Endothelial cell of umbilical vein (primary cell): ENCODE data around the gene SPAG16.

ENCODE experiments used
- EZH2 ChIP-seq: IDR thresholded peaks from 2 replicates; pipeline ENCODE4 v1.6.1; 2012; ENCODE audit warnings: borderline replicate concordance, low read depth, mild to moderate bottlenecking, moderate library complexity, low read length, inconsistent platforms; ENCODE audit not compliant: severe bottlenecking
- FOS ChIP-seq: IDR thresholded peaks from 2 replicates; pipeline ENCODE4 v1.6.1; 2011; ENCODE audit warnings: mild to moderate bottlenecking, low read length, moderate library complexity, borderline replicate concordance; ENCODE audit not compliant: insufficient read depth
- JUN ChIP-seq: IDR thresholded peaks from 2 replicates; pipeline ENCODE4 v1.6.1; 2011; ENCODE audit warnings: borderline replicate concordance, low read depth; ENCODE audit not compliant: insufficient read length, insufficient read depth
- MYC ChIP-seq: IDR thresholded peaks from one replicate; pipeline ENCODE4 v1.6.1; 2011; ENCODE audit warnings: mild to moderate bottlenecking, low read depth, low read length
- POLR2A ChIP-seq: IDR thresholded peaks from 2 replicates; pipeline ENCODE4 v1.6.1; 2012; ENCODE audit warnings: low read depth, mild to moderate bottlenecking, control low read depth, low read length
- POLR2AphosphoS5 ChIP-seq: IDR thresholded peaks from 2 replicates; pipeline ENCODE4 v1.6.1; 2012; ENCODE audit warnings: low read depth, mild to moderate bottlenecking, control low read depth, low read length, moderate library complexity; ENCODE audit not compliant: insufficient read depth
- TF ChIP-seq, protein P1 (sequence below), 2 donors: IDR thresholded peaks; 1 replicate in 1 of 2; 2 replicates in 1 of 2; pipeline ENCODE4 v1.5.1; 2011; ENCODE audit warnings: low read length in 2 of 2, mild to moderate bottlenecking in 2 of 2, moderate library complexity in 2 of 2, control low read depth in 1 of 2, inconsistent platforms in 1 of 2, low read depth in 1 of 2; ENCODE audit not compliant: insufficient read depth in 1 of 2; ENCODE audit errors: extremely low read depth in 1 of 2

- TF ChIP-seq, protein P1, sequence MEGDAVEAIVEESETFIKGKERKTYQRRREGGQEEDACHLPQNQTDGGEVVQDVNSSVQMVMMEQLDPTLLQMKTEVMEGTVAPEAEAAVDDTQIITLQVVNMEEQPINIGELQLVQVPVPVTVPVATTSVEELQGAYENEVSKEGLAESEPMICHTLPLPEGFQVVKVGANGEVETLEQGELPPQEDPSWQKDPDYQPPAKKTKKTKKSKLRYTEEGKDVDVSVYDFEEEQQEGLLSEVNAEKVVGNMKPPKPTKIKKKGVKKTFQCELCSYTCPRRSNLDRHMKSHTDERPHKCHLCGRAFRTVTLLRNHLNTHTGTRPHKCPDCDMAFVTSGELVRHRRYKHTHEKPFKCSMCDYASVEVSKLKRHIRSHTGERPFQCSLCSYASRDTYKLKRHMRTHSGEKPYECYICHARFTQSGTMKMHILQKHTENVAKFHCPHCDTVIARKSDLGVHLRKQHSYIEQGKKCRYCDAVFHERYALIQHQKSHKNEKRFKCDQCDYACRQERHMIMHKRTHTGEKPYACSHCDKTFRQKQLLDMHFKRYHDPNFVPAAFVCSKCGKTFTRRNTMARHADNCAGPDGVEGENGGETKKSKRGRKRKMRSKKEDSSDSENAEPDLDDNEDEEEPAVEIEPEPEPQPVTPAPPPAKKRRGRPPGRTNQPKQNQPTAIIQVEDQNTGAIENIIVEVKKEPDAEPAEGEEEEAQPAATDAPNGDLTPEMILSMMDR (IDR thresholded peaks at IDR 0.05; ENCODE audit: extremely low read depth in 1 of 2, insufficient read depth in 1 of 2, low read depth in 1 of 2, low read length in 2 of 2), result no peak
- no peak for TF ChIP-seq POLR2AphosphoS5
- no peak for TF ChIP-seq POLR2A
- no peak for TF ChIP-seq EZH2
- TF ChIP-seq FOS, result no peak
- TF ChIP-seq MYC, result no peak
- no peak for TF ChIP-seq JUN
These were observed 522.0 kb downstream of the SPAG16 start for GRCh38 chr2:213806125-213806726.
